Testis (tissue), 2 donors: Measurements from ENCODE around the gene MYO1A.

Experiments
- CTCF ChIP-seq, 3 experiments: fragments of 450-650 bp in 2 of 3; fragments of 200-600 bp in 1 of 3; sonication (generic) in 1 of 3; IDR thresholded peaks; one replicate each; pipeline ENCODE4 v1.5.1; 2016 to 2019; ENCODE audit warnings: antibody characterized with exemption in 3 of 3, mild to moderate bottlenecking in 2 of 3, moderate library complexity in 1 of 3
- POLR2A ChIP-seq: fragments of 450-650 bp; IDR thresholded peaks from one replicate; pipeline ENCODE4 v1.6.1; 2017; ENCODE audit warnings: antibody characterized with exemption, mild to moderate bottlenecking, moderate library complexity

DNA sequence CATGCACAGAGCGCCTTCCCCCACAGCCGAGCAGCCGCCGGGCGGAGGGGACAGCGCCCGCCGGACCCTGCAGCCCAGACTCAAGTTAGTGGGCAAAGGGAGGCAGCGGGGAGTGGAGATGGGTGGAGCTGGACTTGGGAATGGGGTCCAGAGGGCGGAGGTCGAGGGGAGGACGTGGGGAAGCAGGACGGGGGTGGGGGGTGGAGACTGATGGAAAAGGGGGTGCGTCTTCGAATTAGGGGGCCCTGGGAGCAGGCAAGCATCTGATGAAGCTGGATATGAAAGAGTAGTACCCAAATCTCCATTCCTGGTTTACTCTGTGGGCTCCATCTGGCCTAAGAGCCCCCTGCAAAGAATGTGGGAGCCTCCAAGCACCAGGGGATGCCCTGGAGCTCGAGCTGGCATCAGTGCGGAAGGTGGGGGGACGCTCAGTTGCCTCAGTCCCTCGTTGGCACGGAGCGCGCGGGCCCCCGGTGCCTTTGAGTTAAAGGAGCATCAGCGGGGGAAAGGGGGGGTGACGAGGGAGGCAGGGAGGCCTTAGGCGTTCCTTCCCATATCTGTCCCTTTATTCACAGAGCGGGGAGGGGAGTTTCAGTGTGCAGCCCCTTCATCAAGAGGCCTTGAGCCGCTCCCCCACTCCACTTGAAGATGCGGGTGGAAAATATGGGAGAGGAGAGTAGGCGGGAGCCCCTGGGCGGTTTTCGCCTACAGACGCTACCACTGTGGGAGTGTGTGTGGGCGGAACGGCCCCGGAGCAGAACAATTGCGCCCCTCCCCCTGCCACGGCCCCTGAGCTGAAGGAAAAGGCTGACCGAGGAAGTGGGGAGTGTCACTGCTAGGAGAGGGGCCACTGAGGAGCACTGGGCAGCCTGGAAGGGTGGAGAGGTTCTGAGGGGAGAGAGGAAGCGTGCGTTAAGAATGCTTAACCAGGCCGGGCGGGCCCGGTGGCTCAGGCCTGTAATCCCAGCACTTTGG lies 39.6 kb upstream of the MYO1A start:
- TF ChIP-seq POLR2A (no peak), CTCF (IDR thresholded peaks at IDR 0.05) (no peak)
